Measurements from ENCODE around the gene DPYSL4.

- TF ChIP-seq CTCF (IDR thresholded peaks at IDR 0.05) (no peak), POLR2A (IDR thresholded peaks at IDR 0.05) (no peak)
Observed at GRCh38 chr10:132211246-132211645, 24.5 kb downstream of the DPYSL4 start.

All from testis (tissue), 2 donors.